ENCODE measurements around the gene GPATCH4.
A peak's percentile ranks its signal among the peaks of the same experiment; 100 is the strongest.
"Not testable (repeated sequence)": the region's sequence is repeated elsewhere in the genome, so short reads cannot be mapped to it uniquely, and the experiment has no call there.

The GPATCH4 gene

GRCh38 chr1:156571919-156572662 is 29.2 kb downstream of the GPATCH4 start, which contains the start of gene IQGAP3:
Gene IQGAP3, minus strand, starts transcription at chr1:156572565. Its CDS starts 36 bp downstream, at chr1:156572529.
- DNase-seq: peak; percentile 12 to 42

DNA sequence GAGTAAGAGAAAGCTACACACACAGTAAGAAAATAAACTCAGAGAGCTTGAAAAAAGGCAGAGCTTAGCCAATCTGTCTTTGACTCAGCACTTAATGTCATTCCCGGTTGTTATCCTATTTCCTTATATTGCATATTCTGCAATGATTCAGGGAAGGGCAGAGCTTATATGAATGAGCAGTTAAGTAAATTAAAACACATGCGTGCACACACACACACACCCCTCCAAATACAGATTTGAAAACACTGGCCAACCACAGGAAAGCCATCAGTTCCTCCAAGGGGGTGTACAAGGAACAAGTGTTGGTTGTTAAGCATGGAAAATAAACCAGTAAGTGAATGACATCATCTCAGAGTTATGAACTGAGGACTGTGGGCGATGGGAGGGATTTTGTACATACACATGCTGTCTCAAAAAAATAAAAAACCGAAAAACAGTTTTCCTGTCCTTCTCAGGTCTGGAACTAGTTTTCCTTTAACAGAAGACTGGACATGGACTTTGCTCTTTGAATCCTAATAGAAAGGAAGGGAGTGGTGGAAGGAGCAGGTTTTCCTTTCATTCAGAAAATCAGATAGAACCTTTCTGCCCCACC is 29.9 kb downstream of the GPATCH4 start:
- no peak for DNase-seq

- no peak for DNase-seq
These were observed 34.8 kb downstream of the GPATCH4 start for GRCh38 chr1:156566436-156566835.

- no peak for DNase-seq
These were observed 35.8 kb downstream of the GPATCH4 start for GRCh38 chr1:156565519-156565918.

DNA sequence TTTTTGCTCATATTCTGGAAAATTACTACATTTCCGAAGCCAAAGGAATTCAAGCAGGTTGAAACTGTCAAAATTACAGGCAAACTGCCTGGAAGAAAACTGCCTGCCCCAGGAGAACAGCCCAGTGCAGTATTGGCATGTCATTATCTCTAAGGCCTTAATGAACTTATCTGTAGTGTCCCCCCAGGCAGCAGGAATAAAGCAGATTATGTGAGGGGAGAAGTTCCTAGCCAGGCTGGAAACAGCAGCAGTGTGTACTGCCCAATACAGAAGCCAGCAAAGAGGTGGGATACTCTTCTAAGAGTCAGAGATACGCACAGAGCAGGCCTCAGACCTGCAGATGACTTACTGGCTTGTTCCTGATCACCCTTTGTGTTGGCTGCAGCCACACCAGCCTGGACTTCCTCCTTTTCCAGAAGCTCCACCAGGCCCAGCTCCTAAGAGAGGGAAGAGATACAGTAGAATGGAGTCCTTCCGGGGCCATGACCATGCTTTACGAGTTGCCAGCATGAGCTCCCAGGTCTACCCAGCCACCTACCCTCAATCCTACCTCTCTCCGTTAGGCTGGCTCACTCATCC is 40.6 kb downstream of the GPATCH4 start:
- DNase-seq: no peak

DNA sequence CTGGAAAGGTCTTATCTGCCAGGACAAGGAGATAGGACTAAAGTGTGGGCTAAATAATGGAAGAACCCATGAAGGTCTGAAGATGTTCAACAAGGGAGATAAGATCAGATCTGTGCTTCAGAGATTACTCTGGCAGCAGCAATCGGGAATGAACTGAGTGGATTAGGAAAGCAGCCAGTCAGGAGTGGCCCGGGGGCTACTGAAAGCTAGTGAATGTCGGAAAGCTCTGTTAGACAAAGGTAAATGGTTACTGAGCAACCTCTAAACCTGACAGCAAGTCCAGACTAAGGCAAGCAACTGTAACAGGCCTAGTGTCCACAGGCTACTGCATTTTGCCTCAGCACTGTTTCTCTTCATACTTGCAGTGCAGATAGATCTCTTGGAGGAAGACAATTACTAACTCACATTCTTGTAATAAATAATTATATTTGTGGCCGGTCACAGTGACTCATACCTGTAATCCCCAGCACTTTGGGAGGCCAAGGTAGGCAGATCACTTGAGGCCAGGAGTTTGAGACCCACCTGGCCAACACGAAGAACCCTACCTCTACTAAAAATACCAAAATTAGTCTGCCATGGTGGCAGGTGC is 41.4 kb downstream of the GPATCH4 start:
- DNase-seq: no peak

DNA sequence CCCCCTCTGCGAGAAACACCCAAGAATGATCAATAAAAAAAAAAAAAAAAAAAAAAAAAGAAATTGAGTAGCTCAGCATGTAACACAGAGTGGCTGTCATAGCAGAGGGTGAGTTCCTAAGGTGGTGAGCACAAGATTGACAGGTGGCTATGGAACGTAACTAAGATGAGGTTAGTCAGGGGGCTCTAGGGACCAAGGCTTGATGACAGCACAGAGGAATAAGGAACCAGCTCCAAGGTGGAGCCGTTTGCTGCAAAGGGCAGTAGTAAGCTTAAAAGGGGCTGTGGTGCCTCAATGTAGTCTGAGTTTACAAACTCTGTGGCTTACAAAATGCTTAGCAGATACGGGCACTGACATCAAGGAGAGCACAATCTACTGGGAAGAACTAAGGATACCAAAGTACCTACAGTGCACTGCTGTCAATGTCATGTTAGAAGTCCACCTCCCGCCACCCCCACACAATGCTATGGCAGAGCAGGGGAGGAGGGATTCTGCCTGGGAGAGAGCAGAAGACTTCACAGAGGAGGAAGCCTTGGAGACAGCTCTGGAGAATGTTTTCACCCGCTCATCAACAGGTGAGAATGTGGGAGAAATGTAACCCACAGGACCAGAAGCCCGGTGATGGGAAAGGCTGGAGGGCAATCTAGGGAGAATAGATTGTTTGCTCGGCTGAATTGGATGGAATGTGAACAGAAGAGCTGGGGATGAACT is 42.0 kb downstream of the GPATCH4 start:
- no peak for DNase-seq

DNA sequence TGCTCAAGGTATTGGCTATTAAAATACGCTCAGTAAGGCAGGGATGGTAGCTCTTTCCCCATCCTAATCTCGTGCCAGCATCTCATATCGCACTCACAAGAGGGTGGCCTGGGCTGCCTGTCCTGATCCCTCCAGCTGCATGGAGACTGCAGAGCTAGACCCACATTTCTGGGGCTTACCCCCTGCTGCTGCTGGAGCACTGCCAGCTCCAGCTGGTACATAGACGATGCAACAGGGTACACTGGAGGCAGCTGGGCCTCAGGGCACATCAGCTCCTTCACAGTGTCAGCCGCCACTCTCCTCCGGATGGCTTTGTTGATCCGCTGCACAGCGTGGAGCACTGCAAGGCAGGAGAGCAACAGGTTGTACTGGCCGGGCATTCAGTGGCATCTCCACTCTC is 44.9 kb downstream of the GPATCH4 start:
- DNase-seq: no peak

GRCh38 chr1:156555715-156556114 is 45.6 kb downstream of the GPATCH4 start:
- no peak for DNase-seq

DNA sequence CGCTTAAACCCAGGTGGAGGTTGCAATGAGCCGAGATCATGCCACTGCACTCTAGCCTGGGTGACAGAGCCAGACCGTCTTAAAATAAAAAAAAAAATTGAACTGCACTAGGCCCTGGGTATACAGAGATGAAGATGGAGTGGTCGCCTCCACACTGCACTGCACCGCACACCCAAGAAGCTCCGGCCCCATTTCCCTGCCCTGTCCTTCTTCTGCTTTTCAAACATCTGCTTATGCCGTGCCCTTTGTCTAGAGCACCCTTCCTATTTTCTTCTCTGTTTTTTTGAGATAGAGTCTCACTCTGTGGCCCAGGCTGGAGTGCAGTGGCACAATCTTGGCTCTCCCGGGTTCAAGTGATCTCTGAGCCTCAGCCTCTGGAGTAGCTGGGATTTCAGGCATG is 46.3 kb downstream of the GPATCH4 start:
- DNase-seq: no peak

GRCh38 chr1:156553860-156554485 is 47.3 kb downstream of the GPATCH4 start:
- no peak for DNase-seq

GRCh38 chr1:156552937-156553336 is 48.3 kb downstream of the GPATCH4 start:
- not testable (repeated sequence) for DNase-seq

GRCh38 chr1:156552518-156552917 is 48.8 kb downstream of the GPATCH4 start:
- no peak for DNase-seq

DNA sequence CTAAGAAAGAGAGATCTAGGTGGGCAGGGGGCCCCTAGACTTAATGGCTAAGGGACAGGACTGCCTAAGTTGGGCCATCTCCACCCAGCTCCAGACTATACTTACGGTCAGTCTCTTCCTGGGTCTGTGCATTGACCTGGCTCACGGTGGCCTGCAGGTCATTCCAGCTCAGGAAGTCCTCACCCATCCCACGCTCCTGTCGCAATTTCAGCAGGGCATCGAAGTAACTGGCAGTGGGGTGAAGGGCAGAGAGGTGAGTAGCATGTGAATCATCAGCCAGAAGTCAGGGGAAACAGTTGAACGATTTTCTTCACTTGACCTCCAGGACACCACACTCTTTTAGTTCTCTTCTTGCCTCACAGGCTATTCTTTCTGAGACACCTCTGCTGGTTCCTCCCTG is 49.4 kb downstream of the GPATCH4 start:
- DNase-seq: no peak

DNA sequence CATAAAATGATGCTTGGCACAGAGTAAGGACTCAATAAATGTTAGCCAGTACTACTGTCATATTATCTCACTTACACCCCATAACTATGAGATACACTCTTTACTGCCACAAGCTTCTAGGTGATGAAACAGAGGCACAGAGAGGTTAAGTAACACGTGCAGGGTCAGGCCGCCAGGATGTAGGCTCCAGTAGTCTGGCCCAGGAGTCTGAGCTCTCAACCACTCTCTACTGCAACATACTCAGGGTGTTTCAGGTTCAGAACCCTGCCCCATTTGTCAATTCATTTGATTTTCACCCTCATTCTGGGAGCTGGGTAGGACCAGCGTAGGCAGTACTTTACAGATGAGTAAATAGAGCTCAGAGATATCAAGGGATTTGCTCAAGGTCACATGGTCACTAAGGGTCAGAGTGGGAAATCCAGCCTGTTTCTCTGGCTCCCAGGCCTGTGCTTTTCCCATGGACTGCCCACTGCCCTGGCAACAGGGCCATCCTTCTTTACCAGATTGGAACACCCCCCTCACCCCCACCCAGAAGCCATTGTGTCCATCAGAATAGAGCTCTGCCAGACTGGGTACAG is 50.1 kb downstream of the GPATCH4 start:
- no peak for DNase-seq

DNA sequence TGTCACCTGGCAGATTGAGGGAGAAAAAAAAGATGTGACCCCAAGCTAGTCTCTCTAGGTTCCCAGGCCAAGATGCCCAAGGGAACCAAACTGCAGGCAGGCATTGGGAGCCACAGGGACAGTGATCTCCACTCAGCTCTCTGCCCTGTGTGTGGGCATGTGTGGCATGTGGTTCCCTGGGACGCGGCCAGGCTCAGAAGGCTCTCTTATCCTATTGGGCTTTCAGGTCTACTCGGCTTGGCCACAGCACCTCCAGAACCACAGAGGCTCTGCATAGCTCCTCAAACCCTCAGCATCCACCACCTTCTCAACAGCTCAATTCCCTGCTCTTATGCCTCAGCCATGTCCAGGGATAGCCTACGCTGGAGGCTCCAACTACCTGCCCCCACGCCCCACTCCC is 50.9 kb downstream of the GPATCH4 start:
- no peak for DNase-seq

DNA sequence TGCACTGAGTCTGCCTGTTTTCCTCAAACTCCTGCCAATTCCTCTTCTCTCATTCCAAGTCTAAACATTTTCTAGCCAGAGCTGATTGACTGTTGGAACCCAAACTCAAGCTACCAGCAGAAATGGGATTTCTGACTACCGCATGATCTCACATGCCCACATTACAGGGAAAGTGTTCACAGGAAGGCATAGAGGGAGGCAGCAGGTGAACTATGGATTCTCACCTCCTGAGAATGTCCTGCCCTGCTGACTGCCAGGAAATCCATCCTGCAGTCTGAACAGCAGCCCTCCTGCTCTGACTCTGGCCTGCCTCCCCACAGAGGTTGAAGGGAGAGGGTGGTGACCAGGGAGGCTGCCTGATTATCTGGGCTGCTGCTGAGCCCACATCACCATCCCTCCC is 51.4 kb downstream of the GPATCH4 start:
- no peak for DNase-seq

DNA sequence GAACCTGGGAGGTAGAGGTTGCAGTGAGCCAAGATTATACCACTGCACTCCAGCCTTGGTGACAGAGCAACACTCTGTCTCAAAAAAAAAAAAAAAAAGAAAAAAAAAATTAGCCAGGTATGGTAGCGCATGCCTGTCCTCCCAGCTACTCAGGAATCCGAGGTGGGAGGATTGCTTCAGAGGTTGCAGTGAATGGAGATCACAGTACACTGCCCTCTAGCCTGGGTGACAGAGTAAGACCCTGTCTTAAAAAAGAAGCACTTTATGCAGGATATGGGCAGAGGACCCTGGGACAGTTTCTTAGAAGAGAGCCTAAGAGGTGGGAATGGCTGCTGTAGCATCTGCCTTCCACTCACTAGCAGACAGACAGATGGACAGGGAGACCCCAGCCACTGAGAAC is 51.9 kb downstream of the GPATCH4 start:
- DNase-seq: no peak

DNA sequence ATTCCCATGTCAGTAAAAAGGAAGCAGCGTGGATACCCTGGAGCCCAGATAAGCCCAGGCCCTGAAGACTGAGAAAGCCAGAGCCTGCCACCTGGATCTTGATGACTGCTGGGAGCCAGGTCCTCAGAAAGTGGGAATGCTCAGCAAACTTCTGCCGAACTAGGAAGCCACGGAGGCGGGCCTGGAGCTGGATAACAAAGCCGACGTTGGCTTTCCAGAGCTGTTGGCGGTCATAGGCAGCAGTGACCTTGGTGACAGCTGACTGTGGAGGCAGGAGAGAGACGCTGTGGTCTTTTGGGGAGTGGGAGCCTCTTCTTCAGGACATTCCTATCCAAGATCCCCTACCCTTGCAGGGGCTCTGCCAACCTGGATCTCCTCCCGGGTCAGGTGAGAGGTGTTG is 53.3 kb downstream of the GPATCH4 start:
- no peak for DNase-seq

- no peak for DNase-seq
These were observed 53.8 kb downstream of the GPATCH4 start for GRCh38 chr1:156547434-156547833.

DNA sequence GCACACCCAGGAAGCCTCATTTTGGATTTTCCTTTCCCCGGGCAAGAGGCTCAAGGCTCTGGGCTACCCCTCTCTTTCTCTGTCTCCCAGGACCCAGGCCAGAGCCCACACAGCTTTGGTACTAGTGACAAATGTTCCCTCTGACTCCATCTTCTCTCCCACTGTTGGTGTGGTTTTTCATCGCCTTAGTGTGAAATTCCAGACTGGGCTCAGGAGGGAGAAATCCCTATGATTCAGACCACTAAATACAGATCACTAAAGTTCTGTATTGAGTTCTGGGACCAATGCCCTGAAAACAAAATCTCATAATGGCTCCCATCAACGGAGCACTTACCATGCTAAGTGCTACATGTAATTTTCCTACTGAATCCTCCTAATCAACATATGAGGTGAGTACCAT is 55.0 kb downstream of the GPATCH4 start:
- no peak for DNase-seq

- no peak for DNase-seq
These were observed 56.6 kb downstream of the GPATCH4 start for GRCh38 chr1:156544592-156545102.
